GM18511 (cell line): ENCODE data around the gene CHST14.

Experiments
- ATAC-seq: cut with Tn5 transposase; IDR thresholded peaks from one replicate; pipeline ENCODE4 v1.9.1; 2021; ENCODE audit warnings: mild to moderate bottlenecking, moderate library complexity; ENCODE audit not compliant: unreplicated experiment

The CHST14 gene

GRCh38 chr15:40461958-40462357 lies 8.8 kb upstream of the CHST14 start:
- no peak for ATAC-seq

GRCh38 chr15:40463279-40463678 lies 7.5 kb upstream of the CHST14 start:
- no peak for ATAC-seq

GRCh38 chr15:40463886-40464545 lies 6.8 kb upstream of the CHST14 start:
- no peak for ATAC-seq

GRCh38 chr15:40464595-40465185 lies 6.1 kb upstream of the CHST14 start:
- ATAC-seq, result no peak

- no peak for ATAC-seq
These were observed 4.8 kb upstream of the CHST14 start for GRCh38 chr15:40465939-40466338.

GRCh38 chr15:40466426-40467260 lies 4.1 kb upstream of the CHST14 start:
- ATAC-seq, result no peak

- no peak for ATAC-seq
These were observed 3.5 kb upstream of the CHST14 start for GRCh38 chr15:40467261-40467615.

GRCh38 chr15:40468898-40469331 lies 1.9 kb upstream of the CHST14 start:
- no peak for ATAC-seq

GRCh38 chr15:40469776-40470390 lies 901 bp upstream of the CHST14 start:
- ATAC-seq, result no peak

GRCh38 chr15:40471105-40471807 lies 472 bp downstream of the CHST14 start:
- peak; percentile 41 for ATAC-seq

GRCh38 chr15:40471808-40472150 lies 995 bp downstream of the CHST14 start:
- peak; percentile 31 for ATAC-seq

GRCh38 chr15:40472171-40472727 lies 1.5 kb downstream of the CHST14 start:
- no peak for ATAC-seq

- no peak for ATAC-seq
These were observed 3.8 kb downstream of the CHST14 start for GRCh38 chr15:40474581-40474980.

- no peak for ATAC-seq
These were observed 7.0 kb downstream of the CHST14 start for GRCh38 chr15:40477642-40478327.

GRCh38 chr15:40479024-40479423 lies 8.2 kb downstream of the CHST14 start:
- no peak for ATAC-seq

GRCh38 chr15:40481341-40482074 lies 10.7 kb downstream of the CHST14 start:
- no peak for ATAC-seq

- ATAC-seq, result no peak
These were observed 13.1 kb downstream of the CHST14 start for GRCh38 chr15:40483919-40484318.

GRCh38 chr15:40486066-40486770 lies 15.4 kb downstream of the CHST14 start:
- no peak for ATAC-seq
